NCI-H748 (cell line): ENCODE data around the gene SUPV3L1.

Experiments used
- DNase-seq: peaks from one replicate; lab custom pipeline; 2025; ENCODE audit not compliant: unreplicated experiment; lab: John Stamatoyannopoulos, UW

SUPV3L1 gene

GRCh38 chr10:69254877-69255276 is 74.8 kb downstream of the SUPV3L1 start:
- DNase-seq, result no peak
